SKM-1 treated with dmso at 0.1 percent for 144 hours (cell line): ENCODE data around the gene FBXL13.
"Not testable (repeated sequence)": the region's sequence is repeated elsewhere in the genome, so short reads cannot be mapped to it uniquely, and the experiment has no call there.

Experiments
- DNase-seq: peaks from one replicate; lab custom pipeline; 2025; ENCODE audit not compliant: unreplicated experiment; lab: John Stamatoyannopoulos, UW

The FBXL13 gene

DNA sequence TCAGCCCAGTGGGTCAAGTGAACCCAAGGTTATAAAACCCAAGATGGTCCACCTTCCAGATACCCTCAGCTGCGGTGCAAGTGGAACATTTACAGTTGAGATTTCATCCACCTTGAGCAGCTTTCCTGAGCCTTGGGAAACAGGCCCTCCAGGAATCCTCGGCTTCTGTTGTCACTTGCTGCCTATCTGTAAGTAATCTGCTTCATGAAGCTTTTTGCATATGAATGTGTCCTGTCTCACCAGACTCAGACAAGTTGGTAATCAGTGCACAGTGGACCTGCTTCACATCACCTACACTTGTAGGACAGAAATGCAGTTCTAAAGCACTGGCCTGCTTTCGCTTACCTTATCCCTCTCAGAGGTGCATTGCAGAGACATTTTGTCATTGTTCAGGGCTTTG, 245.5 kb downstream of the FBXL13 start:
- no peak for DNase-seq

DNA sequence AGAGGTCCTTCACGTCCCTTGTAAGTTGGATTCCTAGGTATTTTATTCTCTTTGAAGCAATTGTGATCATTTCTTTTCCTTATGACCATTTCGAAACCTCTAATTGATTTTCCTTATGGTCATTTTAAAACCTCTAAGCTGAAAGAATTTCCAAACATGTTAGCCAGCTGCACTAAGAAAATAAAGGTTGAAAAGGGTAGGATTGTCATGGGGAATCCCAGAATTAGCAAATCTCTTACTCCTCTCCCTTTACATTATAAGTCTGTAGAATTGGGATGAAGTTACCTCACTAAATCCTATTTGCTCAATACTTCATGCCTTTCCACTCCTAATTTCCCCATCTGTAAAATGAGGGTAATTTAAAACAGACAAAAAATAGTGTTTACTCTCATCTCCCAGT, 246.3 kb downstream of the FBXL13 start:
- no peak for DNase-seq

DNA sequence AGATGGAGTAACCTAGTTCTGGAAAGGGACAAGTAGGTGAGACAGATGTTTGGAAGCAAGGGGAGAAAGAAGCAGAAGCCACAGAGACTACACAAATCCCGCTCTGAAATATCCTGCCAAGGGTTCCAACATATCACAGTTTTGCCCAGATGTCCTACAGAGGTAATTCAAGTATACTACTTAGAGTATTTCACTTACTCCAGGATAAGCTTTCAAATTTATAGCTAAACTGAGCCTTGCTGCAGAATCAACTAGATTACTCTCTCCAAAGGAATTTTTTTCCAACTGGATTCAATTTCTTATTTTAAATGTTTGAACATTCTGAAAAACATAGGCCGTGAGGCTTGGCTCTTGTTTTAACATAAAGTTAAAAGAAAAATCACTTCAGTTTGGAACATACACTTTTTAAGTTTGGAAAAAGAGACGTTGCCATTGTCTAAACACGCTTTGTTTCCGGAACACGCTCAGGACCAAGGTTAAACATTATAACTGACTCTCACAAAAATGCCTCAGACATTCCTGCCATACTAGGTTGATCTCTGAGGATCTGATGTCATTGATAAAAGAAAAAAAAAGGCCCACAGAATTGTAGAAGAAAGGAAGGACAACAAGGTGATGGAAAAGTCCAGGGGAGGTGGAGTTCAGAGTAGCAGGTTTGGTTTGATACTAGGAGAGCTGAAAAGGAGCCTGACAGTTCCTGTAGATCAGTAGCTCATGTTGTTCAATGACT, 251.0 kb downstream of the FBXL13 start:
- DNase-seq: no peak

DNA sequence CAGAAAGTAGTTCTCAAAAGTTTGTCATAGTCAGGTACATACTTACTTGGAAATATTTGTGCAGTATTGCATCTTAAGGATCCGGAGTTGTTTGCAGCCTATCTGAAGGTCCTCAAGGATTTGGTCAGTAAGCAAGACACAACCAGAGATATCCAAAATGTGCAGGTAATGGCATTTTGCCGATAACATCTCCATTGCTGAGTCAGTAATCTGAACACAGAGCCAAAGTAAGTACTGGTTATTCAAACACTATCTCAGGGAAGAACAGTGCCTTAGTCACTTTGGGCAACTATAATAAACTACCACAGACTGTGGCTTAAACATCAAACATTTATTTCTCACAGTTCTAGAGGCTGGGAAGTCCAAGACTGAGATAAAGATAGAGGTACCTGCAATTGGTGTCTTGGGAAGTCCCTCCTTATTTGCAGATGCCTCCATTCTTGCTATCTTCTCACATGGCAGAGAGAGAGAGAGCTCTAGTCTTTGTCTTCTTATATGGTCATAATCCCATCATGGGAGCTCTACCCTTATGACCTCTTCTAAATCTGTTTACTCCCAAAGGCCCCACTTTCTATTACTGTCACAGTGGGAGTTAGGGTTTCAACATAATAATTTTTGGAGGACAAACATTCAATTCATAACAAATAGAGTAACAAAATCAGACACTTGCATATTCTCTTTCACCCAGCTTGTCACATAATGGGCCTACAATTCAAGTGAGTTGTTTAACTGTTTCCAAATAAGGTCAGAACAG, 252.4 kb downstream of the FBXL13 start:
- DNase-seq: no peak

DNA sequence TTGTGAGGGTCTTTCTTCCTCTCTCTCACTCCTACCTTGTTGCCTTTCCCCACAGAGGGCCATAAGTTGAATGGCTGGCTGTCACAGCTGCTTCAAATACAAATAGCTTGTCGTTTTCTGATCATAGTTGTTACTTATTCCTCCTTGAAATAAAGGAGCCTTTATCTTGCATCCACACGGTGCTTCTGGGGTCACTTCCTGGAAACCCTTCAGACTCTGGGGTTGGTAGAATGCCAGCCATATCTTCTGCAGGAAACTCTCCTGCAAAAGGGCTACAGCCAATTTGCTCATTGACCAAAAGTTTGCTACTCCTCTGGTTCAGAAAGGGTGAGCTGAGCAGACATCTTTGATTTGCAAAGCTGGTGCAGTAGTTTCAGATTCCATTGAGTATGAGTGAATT, 255.4 kb downstream of the FBXL13 start:
- no peak for DNase-seq

DNA sequence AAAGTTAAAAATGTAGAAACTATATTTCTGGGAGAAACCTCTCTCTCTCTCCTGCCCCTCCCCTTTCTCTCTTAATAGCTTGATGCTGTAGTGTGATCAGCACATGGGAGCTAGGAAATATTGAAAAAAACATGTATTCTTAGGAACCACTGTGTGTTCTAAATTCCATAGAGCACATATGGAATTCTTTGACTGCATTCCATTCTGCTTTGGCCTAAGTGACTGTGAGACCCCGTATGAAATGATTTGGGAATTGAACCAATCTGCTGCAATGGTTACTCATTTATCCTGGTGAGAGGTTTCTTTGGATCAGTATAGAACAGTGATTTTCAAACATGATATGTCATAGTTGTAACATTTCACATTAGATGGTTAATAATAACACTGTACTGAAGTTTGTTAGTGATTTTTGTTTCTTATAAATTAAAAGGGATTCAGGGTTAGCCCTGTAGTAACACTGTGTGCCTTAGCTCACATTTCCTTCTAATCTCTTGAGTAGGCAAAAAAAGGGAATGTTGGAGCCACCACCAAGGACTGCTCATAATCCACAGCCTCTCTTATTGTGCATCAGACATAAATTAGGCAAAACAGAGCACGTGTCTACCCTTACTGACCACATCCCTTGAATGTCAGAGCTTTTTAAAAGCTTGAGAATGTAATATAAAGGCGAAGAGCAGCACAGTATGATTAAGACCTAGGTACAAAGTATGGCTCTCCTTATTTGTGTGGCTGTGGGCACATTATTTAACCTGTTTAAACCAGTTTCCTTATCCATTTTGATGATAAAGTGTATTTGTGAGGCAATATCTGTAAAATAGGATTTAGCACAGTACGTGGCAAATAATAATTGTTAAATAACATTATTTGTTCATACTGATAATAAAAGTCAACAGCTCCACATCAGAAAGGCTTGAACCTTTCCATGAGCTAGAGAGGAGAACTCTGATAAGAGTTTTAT, 256.7 kb downstream of the FBXL13 start:
- no peak for DNase-seq

DNA sequence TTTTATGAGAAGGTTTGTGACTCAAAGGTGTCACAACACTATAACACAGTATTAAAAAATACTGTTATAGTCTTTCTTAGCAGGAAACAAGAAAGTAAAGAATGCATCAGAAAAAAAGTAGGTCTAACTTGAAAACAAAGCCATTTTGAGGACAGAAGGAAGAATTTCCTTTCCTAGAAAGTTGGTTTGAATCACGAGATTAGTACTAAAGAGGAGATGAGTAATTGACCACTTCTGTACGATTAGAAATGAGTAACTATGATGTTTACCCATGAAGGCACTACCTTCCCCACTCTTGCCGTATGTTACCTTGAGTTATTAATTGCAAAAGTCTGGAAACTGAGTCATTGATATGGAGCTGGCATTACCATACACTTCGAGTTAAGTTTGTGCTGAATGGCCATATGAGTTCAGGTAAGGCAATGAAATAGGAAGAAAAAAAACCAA, 260.5 kb downstream of the FBXL13 start:
- DNase-seq: no peak

DNA sequence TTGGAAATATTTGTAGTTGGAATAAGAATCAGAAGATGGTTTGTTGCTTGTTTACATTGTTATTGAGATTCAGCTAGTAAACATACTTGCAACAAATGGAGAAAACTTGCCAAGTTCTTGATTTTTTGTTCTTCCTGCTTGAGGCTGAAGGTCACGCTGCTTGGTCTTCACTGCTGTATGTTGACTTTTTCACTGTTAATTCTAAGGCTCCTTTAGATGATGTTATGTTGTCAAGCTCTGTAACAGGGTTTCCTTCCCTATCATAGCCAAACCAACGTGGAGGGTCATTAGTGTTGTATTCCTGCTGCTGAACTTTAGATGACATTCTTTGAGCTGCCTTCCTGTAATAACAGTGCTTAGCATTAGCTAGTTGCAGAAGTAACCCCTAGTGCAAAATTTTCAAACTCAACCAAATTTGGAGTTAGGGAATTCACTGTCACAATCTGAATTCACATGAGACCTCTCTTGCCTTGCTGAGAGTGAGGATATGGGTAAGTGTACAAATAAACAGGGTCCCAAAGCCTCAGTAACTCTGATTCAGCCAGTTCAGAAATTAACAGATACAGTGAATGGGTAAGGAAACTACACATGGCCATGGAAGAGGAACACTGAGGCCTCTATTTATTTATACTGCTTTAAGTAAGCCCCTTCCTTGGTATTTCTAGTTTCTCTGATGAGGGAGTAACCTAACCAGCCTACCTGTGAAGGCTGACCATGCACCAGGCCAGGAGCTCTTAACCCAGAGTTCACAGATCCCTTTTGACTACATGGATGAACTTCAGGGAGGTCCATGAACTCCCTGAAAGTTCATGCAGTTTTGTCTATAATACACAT, 261.2 kb downstream of the FBXL13 start:
- DNase-seq: no peak

DNA sequence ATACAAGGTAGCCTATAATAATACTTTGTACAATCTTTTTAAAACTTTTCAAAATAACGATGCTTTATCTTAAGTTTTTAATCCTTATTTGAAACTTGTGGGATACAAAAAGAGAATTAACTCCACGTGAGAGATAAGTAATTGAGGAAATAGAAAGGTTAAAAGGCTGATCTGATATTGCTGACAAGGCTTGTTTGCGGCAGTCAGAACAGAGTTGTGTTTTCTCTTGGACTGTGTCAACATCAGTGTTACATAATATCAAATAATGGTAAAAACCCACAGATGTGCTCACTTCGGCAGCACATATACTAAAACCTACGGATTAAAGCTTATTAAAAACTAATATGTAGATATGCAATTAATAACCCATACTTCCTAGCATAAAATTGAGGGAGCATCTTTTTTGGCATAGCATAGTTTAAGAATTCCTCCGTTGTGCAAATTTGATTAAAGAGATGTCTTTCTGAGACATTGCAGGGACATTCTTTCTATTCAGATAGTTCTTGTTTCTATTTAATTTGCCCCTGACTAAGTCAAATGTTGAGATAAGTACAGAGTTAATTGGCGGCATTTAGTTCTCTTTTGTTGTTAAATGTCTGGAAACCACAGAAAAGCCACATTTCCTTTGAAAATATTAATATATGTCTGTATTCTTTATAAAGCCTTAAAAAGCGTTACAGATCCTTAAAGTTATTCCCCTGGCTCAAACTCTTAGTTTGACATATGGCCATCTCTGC, 262.5 kb downstream of the FBXL13 start:
- DNase-seq: no peak

DNA sequence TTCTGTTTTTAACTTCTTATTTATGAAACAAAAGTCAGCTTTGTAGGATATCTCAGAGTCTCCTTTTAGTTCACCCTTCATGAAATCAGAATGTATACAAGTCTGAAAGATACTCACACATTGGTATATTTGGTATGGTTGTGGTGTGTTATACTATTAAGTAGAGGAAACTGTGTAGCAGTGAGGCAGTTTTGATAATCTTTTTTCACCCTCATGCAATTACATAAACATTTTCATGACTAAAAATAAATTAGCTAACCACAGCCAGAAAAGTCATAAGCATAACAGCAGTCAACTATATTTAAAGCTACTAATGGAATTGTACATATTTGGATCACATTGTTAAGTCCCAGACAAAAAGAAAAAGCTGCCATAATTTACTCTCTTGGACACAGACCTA, 263.7 kb downstream of the FBXL13 start:
- DNase-seq: no peak

DNA sequence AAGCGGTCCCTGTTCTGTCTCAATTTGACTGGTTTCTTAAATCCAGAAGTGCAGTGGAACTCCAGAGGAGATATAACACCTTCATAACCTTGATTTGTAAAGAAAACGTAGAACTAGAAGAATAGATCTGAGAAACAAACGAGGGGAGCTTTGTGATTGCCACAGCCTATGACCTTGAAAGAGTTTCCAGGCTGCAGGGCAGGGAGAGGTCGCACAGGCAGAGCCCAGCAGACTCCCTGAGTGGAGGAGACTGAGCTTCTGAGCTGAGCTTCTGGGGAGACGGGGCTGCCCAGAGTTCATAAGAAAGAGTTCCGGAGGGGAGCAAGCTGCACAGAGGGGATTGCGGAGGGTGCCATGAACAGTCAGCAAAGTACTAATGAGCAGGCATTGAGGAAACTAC, 268.0 kb downstream of the FBXL13 start:
- no peak for DNase-seq

DNA sequence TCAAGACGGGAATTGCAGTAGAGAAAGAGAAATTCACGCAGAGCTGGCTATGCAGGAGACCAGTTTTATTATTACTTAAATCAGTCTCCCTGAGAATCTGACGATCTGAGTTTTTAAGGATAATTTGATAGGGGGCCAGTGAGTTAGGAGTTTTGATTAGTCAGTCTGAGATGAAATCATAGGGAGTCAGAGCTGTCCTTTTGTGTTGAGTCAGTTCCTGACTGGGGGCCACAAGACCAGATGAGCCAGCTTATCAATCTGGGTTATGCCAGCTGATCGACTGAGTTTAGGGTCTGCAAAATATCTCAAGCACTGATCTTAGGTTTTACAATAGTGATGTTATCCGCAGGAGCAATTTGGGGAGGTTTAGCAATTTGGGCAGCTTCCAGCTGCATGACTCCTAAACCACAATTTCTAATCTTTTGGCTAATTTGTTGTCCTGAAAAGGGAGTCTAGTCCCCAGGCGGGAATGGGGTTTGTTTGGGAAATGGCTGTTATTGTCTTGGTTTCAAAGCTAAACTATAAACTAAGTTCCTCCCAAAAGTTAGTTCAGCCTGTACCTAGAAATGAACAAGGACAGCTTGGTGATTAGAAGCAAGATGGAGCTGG, 278.5 kb downstream of the FBXL13 start:
- DNase-seq: not testable (repeated sequence)

DNA sequence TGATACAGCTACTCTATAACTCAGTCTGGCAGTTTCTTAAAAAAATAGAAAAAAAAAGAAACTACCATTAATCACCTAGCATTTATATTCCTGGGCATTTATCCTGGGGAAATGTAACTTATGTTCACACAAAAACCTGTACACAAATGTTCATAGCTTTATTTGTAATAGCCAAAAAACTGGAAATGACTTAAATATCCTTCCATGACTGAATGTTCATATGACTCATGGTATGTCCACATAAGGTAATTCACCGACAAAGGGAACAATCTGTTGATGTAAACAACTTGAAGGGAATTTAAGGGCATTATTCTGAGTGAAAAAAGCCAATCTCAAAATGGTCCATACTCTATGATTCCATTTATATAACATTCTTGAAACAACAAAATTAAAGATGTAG, 280.0 kb downstream of the FBXL13 start:
- DNase-seq: not testable (repeated sequence)

DNA sequence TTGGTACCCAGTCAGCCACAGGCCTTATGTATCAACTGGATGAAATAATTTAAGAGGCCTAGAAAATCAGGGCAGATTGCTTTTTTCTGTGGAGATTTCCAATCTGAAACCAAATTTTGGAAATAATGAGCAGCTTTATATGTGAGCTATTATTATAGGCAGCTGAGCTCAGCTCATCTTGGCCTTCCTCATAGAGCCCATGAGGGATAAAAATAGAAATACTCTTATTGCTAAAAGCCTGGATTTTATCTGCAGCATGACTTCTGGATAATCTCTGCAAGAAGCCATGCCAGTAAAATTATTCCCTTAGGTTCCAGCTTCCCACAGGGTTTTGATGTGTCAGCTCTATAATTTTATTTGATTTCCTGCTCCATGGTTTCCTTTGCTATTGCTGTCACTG, 282.8 kb downstream of the FBXL13 start:
- not testable (repeated sequence) for DNase-seq

DNA sequence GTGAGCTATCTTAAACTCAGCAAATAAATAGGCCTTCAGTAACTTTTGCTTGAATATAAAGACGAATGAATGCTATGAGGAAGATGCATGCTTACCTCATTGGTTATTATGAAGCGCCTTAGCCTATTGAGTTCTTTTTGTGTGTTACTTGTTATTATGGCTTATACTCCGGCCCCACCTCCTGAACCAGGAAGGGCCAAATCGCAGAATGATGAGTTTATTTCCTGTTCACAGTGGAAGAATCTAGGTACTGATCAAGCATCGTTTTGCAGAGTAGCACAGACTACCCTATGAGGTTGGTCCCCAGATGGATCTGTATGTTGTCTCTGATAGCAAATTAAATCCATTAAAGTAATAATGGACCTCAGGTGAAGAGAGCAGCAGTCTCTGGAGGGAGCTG, 283.2 kb downstream of the FBXL13 start:
- not testable (repeated sequence) for DNase-seq

DNA sequence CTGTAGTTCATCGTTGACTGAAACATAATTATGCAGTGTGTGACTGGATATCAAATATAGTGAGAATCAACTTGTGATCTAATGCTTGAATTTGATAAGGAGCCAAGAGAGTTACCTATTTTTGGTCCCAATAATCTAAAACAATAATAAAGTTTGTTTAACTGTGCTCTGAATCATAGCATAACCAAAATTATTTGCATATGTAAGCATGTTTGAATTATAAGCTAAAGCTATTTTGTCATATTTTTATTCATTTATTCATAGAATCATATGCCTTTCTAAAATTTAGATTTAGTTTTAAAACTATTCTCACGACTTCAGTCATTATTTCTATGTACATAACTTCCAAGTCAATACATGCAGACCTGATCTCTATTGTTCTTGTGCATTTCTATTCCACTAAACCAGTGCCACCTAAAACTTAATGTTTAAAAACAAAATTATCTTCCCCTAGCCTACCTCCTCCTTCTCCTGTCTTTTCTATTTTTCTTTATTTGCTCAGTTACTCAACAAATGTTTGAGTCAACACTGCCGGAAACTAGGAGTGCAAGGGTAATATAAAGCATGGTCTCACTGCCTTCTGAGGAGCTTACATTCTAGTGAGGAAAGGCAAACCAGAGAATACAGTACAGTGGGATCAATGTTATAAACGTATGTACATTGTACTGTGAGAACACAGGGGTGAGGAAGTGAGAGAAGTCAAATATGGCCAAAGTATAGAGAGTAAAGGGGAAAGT, 284.1 kb downstream of the FBXL13 start:
- not testable (repeated sequence) for DNase-seq

DNA sequence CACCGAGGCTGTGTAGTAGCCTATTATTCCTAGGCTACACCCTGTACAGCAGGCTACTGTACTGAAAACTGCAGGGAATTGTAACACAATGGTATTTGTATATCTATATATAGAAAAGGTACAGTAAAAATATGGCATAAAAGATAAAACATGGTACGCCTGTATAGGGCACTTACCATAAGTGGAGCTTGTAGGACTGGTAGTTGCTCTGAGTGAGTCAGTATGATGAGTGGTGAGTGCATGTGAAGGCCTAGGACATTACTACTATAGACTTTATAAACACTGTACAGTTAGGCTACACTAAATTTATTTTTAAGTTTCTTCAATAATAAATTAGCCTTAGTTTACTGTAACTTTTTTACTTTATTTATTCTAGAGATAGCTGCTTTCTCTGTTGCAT, 285.8 kb downstream of the FBXL13 start:
- DNase-seq: not testable (repeated sequence)

DNA sequence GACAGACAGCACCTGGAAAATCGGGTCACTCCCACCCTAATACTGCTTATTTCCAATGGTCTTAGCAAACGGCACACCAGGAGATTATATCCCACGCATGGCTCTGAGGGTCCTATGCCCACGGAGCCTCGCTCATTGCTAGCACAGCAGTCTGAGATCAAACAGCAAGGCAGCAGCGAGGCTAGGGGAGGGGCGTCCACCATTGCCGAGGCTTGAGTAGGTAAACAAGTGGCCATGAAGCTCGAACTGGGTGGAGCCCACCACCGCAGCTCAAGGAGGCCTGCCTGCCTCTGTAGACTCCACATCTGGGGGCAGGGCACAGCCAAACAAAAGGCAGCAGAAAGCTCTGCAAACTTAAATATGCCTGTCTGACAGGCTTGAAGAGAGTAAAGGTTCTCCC, 293.7 kb downstream of the FBXL13 start:
- not testable (repeated sequence) for DNase-seq

DNA sequence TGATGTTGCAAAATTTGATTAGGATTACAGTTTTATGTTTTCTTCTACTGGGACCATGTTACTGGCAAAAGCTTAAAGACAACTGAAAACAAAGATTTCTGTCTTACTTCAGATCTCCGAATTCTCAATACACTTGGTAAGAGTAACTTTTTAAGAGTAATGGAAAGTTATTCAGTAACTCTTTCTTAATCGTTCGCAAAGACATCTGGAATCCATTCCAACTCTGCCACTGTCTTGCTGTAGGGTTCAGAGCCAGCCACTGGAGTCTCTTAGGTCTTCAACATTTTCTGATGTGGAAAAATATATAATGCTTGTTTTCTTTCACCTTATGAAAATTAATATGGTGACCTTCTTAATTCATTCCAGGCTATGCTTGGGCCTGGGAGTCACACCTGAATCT, 295.9 kb downstream of the FBXL13 start:
- not testable (repeated sequence) for DNase-seq
